NB4 (cell line): ENCODE results near the gene SND1.

ENCODE experiments used
- DNase-seq: peaks from one replicate; pipeline ENCODE4 v3.0.0; 2010; ENCODE audit warnings: low read depth
- H3K4me3 ChIP-seq: one replicate; pipeline ENCODE4 v1.5.1; 2011; ENCODE audit warnings: mild to moderate bottlenecking, low read depth, low read length, moderate library complexity
- CTCF ChIP-seq: IDR thresholded peaks from one replicate; pipeline ENCODE4 v1.5.1; 2012; ENCODE audit warnings: low read depth, low read length
- MAX ChIP-seq: IDR thresholded peaks from 2 replicates; pipeline ENCODE4 v1.6.1; 2011; ENCODE audit warnings: low read depth, low read length
- MYC ChIP-seq: IDR thresholded peaks from 2 replicates; pipeline ENCODE4 v1.6.1; 2011; ENCODE audit warnings: low read depth, low read length
- POLR2A ChIP-seq: IDR thresholded peaks from 2 replicates; pipeline ENCODE4 v1.6.1; 2011; ENCODE audit warnings: mild to moderate bottlenecking; ENCODE audit not compliant: insufficient read length; ENCODE audit errors: extremely low read depth

Gene SND1

GRCh38 chr7:127618775-127619174 lies 33.2 kb upstream of the SND1 start:
- TF ChIP-seq CTCF = no peak
- TF ChIP-seq MYC = no peak
- TF ChIP-seq POLR2A = no peak
- TF ChIP-seq MAX = no peak
- no peak for DNase-seq
- H3K4me3 ChIP-seq = no peak overlapping the region

- DNase-seq = no peak
- TF ChIP-seq CTCF = no peak
- TF ChIP-seq POLR2A = no peak
- no peak for TF ChIP-seq MAX
- TF ChIP-seq MYC = no peak
- no peak overlapping the region for H3K4me3 ChIP-seq
Measured at GRCh38 chr7:127619681-127620405, 32.2 kb upstream of the SND1 start.

GRCh38 chr7:127620406-127621233 lies 31.4 kb upstream of the SND1 start:
- TF ChIP-seq MYC (no peak), POLR2A (no peak), MAX (no peak), CTCF (no peak)
- H3K4me3 ChIP-seq = no peak overlapping the region
- peak; percentile 45 for DNase-seq

- DNase-seq = no peak
- no peak for TF ChIP-seq CTCF
- no peak for TF ChIP-seq MYC
- TF ChIP-seq POLR2A = no peak
- no peak for TF ChIP-seq MAX
- no peak overlapping the region for H3K4me3 ChIP-seq
Measured at GRCh38 chr7:127625331-127625730, 26.7 kb upstream of the SND1 start.

- DNase-seq = peak; percentile 24
- TF ChIP-seq POLR2A (no peak), CTCF (peak; percentile 47)
- H3K4me3 ChIP-seq = no peak overlapping the region
Measured at GRCh38 chr7:127628445-127628844, 23.5 kb upstream of the SND1 start.
